Hematopoietic multipotent progenitor cell treated with erythropoietin and hydrocortisone succinate and interleukin-3 and kit ligand, for 17 days (in vitro differentiated cells): ENCODE measurements around the gene CEACAM16.
A peak's percentile ranks its signal among the peaks of the same experiment; 100 is the strongest.
"Not testable (repeated sequence)": the region's sequence is repeated elsewhere in the genome, so short reads cannot be mapped to it uniquely, and the experiment has no call there.

ENCODE experiments used
- DNase-seq: peaks from one replicate; pipeline ENCODE4 v3.0.0-alpha.2; 2015; ENCODE audit warnings: low spot score

CEACAM16 gene

DNA sequence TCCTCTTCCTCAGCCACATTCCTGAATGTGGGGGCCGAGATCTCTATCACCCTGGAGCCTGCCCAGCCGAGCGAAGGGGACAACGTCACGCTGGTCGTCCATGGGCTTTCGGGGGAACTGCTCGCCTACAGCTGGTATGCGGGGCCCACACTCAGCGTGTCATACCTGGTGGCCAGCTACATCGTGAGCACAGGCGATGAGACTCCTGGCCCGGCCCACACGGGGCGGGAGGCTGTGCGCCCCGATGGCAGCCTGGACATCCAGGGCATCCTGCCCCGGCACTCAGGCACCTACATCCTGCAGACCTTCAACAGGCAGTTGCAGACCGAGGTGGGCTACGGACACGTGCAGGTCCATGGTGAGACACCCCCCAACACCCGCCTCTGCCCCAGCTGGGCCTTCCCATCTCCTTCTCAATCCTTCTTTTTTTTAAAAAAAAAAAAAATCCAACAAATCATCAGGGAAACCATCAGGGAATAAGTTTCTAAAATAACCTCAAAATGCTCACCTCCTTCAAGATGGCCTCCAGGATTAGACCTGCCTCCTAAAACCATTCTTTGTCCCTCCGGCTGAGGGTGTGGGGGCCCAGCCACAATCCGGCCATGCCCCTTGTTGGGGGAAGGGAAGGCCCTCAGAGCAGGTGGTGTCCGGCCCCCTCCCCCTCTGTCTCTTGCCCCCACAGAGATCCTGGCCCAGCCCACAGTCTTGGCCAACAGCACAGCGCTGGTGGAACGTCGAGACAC is 4.6 kb downstream of the CEACAM16 start:
- no peak for DNase-seq

DNA sequence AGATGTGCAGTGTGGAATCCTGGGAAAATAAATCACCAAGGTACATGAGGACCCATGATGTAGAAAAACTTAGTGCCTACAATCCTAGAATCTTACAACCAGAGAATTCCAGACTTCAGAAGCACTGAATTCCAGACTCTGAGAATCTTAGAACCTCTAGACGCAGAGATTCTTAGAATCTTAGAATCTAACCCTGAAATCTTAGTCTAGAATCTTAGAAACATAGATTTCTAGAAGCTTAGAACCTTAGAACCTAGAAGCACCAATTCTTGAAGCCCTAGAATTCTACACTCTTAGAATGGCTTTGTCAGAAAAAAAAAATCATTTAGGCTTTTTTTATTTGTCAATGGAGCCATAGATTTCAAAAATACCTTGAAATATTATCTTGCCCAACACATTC is 6.0 kb downstream of the CEACAM16 start:
- DNase-seq, result no peak

DNA sequence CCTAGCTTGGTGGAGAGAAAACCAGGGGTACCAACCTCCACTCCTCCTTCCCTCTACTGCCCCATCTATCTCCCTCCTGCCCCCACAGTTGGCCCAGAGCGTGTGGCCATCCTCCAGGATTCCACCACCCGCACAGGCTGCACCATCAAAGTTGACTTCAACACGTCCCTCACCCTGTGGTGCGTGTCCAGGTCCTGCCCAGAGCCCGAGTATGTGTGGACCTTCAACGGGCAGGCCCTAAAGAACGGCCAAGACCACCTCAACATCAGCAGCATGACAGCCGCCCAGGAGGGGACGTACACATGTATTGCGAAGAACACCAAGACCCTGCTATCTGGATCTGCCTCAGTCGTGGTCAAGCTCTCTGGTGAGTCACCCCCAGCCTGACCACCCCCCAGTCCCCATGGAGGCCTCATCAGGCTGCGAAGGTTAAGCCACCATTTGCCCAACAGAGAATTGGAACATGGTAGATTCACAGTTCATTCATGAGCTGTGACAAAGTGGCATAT is 6.6 kb downstream of the CEACAM16 start:
- DNase-seq, result no peak

DNA sequence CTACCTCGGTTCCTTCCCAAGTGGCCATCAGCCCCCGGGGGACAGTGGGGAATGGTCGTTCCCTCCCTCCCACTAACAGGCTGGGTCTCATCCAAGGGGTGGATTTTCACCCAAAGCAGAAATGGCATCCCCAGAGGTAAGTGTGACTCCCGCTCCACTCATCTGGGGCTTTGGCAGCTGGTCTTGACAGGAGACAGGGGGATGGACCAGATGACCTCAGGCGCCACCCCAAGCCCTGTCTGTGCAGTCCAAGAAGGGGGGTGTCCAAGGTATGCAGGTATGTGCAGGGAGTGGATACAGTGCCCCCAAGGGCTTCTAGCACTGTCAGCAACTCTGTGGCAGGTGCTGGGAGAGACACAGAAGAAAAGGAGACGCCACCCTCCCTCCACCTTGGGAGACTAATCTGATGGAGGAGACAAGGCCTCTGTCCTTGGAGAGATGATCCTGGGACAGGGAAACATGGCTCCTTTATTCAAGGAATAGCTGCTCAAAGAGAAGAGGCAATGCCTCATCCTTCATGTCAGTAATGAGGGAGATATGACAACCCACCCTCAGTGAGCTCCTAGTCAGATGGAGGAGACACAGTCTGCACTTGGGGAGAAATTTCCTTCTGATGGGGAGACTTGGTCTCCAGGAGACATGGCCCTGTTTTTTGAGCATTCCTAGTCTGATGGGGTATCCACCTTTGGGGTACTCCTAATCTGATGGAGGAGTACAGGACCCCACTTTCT is 7.7 kb downstream of the CEACAM16 start:
- no peak for DNase-seq

DNA sequence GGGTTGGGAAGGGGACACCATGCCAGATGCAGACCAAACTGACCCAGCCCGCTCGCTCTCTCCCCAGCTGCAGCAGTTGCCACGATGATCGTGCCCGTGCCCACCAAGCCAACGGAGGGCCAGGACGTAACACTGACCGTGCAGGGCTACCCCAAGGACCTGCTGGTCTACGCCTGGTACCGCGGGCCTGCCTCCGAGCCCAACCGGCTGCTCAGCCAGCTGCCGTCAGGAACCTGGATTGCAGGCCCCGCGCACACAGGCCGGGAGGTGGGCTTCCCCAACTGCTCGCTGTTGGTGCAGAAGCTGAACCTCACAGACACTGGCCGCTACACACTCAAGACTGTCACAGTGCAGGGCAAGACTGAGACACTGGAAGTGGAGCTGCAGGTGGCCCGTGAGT is 8.8 kb downstream of the CEACAM16 start:
- no peak for DNase-seq

DNA sequence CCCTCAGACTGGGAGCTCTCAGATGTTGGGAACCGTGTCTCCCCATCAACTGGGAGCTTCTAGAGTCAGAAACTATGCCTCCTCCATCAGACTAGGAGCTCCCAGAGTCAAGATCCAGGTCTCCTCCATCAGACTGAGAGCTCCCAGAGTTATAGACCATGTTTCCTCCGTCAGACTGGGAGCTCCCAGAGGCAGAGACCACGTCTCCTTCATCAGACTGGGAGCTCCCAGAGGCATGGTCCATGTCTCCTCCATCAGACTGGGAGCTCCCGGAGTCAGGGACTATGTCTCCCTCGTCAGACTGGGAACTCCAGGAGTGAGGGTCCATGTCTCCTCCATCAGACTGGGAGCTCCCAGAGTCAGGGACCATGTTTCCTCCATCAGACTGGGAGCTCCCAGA is 10.0 kb downstream of the CEACAM16 start:
- DNase-seq, result no peak

DNA sequence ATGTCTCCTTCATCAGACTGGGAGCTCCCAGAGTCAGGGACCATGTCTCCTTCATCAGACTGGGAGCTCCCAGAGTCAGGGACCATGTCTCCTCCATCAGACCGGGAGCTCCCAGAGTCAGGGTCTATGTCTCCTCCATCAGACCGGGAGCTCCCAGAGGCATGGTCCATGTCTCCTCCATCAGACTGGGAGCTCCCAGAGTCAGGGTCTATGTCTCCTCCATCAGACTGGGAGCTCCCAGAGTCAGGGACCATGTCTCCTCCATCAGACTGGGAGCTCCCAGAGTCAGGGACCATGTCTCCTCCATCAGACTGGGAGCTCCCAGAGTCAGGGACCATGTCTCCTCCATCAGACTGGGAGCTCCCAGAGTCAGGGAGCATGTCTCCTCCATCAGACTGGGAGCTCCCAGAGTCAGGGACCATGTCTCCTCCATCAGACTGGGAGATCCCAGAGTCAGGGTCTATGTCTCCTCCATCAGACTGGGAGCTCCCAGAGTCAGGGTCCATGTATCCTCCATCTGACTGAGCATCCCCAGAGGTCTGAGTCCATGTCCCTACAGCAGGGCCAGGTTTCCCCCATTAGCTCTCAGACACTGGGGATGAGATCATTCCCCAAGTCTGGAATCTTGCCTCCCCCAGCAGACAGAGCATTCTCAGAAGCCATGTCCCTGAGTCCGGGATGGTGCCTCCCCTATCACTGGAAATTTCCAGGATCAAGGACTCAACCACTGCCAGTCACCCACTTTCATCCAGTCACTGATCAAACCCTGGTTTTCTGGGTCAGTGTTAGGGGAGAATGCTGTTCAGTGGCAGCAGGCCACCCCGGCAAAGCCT is 10.7 kb downstream of the CEACAM16 start:
- DNase-seq, result not testable (repeated sequence)

DNA sequence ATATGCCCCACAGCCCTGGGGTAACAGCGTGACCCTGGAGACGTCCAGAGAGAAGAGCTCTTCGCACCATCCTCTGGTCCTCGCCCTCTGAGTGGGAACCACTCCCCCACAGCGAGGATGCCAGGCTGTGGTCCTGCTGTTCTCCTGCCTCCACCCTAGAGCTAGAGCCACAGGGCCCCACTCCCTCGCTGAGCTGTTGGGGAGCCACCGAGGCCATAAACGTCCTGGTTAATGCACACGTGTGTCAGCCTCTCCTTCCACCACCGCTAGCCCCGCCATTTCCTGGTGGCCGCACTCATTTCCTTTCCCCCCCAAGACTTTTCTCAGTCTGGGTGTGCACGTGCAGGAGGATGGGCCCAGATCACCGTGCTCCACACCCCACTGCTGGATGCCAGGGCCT is 11.5 kb downstream of the CEACAM16 start:
- no peak for DNase-seq

DNA sequence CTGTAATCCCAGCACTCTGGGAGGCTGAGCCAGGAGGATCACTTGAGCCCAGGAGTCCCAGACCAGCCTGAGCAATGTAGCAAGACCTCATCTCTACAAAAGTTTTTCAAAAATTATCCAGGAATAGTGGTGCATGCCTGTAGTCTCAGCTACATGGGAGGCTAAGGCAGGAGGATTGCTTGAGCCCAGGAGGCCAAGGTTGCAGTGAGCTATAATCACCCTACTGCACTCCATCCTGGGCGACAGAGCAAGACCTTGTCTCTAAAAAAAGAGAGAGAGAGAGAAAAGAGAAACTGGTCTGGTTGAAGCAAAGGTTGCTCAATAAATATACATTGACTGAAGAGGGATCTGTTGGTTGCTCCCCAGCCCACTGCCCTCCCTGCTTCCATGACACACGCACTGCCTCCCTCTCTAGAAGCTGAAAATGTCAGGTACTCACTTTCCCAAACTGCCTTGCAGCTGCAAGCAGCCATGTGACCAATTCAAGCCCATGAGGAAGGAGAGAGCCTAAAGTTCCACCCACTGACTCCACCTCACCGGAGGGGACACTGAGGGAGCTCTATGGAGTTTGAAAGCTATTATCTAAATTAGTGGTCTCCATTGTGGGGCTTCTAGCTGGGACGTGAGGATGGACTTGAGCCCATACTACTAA is 14.0 kb downstream of the CEACAM16 start:
- DNase-seq, result no peak

DNA sequence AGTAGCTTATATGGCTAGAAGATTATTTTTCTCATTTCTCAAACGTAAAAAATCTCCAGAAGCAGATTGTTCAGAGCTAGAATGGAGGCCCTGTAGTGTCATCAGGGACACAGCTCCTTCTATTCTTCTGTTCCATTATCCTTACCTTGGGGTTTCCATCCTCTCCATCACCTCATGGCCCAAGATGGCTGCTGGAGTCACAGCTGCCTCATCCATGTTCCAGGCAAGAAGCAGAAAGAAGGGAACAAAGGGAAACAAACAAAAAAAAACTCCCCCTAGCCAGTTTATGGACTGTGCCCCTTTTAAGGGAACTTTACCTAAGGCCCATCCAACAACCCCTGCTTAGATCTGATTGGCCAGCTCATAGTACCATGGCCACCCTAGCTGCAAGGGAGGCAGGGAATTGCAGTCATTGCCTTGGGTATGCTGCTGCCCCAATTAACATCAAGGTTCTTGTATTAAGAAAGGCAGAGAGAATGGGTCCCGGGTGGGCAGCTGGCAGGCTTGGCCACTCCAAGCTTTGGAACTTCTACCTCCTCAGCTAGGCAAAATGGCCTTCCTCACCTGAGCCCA is 15.7 kb downstream of the CEACAM16 start:
- no peak for DNase-seq

DNA sequence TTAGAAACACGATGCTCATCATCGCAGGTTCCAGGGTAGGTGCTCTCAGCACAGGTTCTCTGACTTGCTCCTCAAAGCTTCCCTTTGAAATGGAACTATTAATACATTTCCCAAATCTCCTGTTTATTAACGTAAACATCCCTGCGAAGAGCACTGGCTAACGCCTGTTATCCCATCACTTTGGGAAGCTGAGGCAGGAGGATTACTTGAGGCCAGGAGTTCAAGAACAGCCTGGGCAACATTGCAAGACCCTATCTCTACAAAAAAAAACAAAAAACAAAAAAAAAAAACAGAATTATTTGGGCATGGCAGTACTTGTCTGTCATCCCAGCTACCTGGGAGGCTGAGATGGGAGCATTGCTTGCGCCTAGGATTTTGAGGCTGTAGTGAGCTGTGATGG is 18.7 kb downstream of the CEACAM16 start:
- DNase-seq, result no peak

DNA sequence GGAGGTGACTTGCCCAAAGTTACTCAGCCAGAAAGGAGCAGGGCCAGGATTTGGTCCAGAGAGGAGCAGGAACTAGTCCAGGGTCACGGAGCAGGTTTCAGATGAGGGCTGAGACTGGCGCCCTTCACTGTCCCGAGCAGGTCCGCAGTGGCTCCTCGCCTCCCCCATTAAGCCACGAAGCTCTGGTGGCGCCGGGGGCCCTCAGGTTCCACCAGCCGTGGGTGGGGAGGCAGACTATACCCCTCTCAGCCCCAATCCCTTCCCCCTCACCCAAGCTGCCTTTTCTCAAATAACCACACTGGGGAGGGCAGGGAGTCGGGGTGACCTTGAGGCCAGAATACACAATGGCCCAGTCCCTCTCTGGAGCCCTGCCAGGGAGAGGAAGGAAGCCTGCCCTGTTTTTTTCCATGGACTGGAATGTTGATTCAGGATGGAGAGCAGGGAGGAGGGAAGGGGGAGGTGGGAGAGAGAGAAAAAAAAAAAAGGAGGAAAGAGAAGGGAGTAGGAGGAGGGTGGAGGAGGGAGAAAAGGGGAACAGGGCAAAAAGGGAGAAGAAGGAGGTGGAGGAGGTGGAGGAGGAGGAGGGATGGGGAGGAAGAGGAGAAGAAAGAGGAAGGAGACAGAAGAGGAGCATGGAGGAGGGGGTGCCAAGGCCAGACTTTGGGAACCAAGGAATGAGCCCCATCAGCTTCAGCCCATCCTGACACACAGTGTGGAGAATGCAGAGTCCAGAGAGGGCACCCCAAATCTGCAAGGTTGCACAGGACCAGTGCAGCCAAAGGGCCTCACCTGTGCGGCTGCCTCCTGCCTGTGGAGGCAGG is 19.7 kb downstream of the CEACAM16 start:
- no peak for DNase-seq

DNA sequence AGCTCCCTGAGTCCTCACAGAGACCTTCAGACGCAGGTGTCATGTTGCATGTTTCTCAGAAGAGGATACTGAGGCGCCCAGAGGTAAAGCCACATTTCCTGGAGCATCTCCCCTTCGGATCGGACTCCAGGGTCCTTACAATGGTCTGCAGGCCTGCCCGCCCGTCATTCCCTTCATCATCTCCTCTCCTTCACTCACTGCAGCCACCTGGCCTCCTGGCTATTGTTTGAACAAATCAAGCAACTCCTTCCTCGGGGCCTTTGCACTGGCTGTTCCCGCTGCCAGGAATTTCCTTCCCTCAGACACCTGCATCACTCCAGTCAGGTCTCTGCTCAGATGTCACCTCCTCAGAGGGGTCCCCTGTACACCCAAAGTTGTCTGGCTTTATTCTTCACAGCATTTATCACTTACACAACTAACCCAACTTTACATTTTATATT is 20.3 kb downstream of the CEACAM16 start:
- no peak for DNase-seq

DNA sequence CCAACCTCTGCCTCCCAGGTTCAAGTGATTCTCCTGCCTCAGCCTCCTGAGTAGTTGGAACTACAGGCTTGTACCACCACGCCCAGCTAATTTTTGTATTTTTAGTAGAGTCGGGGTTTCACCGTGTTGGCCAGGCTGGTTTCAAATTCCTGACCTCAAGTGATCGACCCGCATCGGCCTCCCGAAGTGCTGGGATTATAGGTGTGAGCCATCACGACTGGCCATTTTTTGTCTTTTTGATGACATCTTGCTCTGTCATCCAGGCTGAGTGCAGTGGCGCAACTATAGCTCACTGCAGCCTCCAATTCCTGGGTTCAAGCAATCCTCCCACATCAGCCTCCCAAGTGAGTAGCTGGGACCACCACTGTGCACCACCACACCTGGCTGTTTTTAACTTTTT is 21.4 kb downstream of the CEACAM16 start:
- DNase-seq, result not testable (repeated sequence)

DNA sequence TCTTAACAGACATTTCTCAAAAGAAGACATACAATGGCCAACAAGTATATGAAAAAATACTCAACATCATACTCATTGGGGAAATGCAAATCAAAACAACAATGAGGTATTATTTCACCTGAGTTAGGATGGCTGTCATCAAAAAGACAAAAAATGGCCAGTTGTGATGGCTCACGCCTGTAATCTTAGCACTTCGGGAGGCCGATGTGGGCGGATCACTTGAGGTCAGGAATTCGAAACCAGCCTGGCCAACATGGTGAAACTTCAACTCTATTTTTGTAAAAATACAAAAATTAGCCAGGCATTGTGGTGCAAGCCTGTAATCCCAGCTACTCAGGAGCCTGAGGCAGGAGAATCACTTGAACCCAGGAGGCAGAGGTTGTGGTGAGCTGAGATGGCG is 22.0 kb downstream of the CEACAM16 start:
- DNase-seq, result no peak

DNA sequence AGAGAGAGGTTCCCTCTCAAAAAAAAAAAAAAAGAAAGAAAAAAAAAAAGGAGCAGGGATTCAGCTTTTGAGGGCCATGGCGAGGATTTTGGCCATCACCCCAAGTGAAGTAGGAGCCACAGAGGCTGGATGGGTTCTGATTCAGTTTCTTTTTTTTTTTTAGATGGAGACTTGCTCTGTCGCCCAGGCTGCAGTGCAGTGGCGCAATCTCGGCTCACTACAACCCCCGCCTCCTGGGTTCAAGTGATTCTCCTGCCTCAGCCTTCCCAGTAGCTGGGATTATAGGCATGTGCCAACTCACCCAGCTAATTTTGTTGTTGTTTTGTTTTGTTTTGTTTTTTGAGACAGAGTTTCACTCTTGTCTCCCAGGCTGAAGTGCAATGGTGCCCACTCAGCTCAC is 22.4 kb downstream of the CEACAM16 start:
- not testable (repeated sequence) for DNase-seq

DNA sequence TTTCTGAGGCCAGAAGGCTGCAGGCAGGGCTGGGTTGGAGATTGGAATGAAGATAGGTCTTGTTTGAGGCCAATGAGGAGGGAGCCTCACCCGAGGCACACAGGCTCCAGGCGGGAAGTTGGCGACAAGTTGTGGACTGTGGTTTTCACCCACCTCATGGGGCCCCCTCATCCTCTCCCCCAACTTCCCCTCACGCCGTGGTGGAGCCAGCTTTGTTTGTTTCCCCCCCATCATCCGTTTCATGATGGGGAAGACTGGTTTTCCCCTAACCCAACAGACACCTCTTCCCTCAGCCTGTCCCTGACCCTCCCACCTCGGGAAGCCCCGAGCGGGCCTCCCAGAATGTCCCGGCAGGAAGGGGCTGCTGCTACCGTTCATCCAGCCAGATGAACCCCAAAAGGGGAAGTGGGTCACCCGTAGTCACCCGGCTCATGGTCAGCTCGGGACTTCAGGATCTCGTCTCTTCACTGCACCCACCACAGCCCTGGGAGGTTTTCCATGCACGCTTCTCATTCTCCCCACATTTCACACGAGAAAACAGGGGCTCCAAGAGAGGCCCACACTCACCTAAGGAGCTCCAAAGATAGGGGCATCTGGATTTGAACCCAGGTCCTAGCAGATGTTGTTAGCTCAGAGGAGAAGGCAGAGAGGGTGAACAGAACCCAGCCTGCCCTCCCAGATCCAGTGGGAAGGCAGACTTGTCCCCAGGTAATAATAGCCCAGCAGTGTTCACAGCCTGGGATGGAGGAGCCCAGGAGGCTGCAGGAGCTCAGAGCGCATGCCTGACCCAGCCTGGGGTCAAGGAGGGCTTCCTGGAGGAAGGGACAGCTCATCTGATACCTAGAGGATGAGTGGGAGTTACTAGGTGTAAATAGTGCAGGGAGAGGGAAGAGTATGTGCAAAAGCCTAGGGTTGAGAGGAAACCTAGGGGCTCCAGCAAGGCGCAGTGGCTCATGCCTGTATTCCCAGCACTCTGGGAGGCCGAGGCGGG is 23.5 kb downstream of the CEACAM16 start:
- no peak for DNase-seq

DNA sequence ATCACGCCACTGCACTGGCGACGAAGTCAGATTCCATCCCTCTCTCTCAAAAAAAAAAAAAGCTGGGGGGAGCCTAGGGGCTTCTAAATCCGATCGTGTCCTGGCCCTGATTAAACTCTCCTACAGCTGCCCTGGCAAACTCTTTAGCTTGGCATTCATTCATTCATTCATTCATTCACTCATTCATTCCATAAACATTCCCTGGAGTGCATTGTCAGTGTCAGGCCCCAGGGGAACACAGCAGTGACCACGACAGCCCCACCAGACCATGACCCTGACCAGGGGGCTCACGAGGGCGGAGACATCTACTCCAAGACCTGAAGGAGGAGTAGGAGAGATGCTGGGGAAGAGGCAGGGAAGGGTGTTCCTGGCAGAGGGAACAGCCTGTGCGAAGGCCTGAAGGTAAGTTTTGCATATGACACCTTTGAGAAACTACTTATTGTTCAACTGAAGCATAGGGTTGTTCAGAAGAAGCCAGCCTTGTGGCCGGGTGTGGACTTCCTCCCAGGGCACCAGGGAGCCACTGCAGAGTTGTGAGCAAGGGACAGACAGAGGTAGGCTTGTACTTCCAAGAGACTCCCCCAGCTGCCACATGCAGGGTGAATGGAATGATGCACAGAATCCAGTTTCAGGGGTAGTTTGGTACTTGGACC is 24.5 kb downstream of the CEACAM16 start:
- DNase-seq, result no peak

DNA sequence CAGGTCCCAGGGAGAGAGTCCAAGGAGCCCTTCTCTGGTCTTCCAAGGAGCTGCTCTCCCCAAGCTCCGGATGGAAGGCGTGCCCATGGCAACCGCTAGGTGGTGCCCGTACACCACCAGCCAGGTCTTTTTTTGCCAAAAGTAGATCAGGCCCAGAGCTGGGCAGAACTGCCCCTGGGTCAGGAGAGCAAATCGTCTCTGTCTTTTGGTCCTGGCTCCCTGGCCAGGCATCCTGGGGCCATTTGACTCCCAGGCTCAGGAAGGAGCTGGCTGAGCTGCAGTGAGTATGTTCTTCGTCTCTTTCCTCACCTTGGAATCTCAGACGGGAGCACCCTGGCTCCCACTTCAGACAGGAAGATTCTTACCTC is 25.0 kb downstream of the CEACAM16 start:
- peak; percentile 68 for DNase-seq
